Jurkat, Clone E6-1 (cell line): ENCODE data around the gene SNRPD2.
"Not testable (repeated sequence)": the region's sequence is repeated elsewhere in the genome, so short reads cannot be mapped to it uniquely, and the experiment has no call there.

Experiments
- DNase-seq: peaks from one replicate; pipeline ENCODE4 v3.0.0-alpha.2; 2011; ENCODE audit warnings: low read depth, low spot score
- H3K4me3 ChIP-seq: 2 replicates; pipeline ENCODE4 v1.5.1; 2011; ENCODE audit warnings: mild to moderate bottlenecking, low read length, control low read depth, moderate library complexity

Gene SNRPD2

DNA sequence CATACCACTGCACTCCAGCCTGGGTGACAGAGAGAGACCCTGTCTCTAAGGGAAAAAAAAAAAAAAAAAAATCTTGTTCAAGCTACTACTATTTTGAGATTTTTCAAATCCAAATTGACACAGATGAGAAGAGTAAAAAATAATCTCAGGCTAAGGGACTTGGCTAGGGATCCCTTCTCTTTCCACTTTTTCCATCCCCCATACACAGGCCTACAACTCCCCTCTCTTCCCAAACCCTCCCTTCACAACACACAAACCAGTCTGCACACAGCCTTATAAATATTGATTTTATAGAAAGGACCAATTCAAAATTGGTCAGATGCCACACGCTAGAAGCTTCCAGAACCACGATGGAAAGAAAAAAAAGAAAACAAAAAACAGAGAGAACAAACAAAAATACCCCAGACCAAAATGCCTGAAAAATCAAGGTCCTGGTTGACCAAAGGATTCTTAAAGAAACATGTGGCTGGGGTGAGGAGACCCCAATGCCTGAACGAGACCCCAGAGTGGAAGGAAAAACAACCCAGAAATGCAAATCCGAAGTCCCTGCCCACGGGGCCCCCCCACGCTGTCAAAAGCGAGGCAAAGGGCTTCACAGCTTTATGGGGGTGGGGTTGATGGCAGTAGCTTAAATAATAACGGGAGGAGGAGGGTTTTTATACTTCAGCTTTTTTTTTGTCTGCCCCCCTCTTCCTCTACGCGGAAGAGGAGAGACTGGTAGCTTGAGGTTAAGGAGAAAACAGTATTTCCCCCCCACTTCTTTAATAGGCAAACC lies 18.8 kb upstream of the SNRPD2 start:
- no peak overlapping the region for H3K4me3 ChIP-seq
- DNase-seq: no peak

- no peak for DNase-seq
- H3K4me3 ChIP-seq: no peak overlapping the region
Measured at GRCh38 chr19:45705710-45706415, 14.1 kb upstream of the SNRPD2 start.

DNA sequence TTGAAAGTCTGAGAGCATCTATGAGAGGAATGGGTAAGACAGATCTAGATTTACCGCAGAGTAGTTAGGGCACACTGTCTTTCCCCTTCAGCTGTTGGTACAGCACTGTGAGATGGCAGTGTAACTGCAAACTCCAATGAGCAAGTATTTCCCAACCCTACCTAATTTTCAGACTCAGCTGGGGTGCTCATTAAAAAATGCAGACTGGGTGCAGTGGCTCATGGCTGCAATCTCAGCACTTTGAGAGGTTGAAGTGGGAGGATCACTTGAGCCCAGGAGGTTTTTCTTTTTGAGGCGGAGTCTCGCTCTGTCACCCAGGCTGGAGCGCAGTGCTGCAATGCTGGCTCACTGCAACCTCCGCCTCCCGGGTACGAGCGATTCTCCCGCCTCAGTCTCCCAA lies 13.4 kb upstream of the SNRPD2 start:
- H3K4me3 ChIP-seq: no peak overlapping the region
- DNase-seq: no peak

DNA sequence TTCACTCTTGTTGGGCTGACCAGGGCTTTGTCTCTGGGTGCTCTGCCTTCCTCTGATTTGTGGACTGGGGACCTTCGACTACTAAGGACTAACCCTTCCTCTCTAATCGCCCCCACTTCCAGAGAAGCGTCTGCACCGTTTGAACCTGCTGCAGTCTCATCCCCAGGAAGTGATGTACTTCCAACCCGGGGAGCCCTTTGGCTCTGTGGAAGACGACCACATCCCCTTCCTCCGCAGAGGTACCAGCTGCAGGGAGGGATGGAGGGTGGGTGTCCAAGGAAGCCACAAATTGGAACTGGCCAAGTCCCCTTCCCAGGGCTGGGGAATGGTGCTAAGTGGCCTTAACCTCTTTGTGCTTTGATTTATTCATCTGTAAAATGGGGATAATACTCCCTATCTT lies 9.9 kb upstream of the SNRPD2 start:
- DNase-seq: no peak
- no peak overlapping the region for H3K4me3 ChIP-seq

DNA sequence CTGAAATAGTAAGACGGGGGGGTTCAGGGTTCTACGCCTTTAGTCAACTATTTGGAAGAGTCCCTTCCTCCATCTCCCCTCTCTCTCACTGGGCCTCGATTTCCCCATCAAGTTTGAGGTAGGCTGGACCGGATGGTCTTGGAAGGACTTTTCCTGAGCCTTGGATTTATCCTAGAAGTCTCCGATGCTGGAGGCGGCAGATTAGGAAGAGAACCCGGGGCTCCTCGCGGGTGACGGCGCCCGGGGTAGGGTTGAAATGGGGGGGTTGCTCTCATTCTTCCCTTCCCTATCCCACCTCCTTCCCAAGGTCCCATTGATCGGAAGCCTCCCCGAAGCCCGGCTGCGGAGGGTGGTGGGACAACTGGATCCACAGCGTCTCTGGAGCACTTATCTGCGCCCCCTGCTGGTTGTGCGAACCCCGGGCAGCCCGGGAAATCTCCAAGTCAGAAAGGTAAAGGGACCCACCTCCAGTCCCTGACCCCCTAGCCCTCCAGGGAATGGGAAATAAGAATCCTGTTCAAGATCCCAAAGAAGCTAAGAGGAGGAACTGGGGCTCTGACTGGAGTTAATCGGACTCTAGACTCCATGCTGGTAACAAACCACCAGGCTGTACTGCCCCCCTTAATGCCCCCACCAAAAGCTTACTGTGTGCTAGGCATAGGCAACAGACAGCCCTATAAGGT lies 1.5 kb upstream of the SNRPD2 start:
- peak overlapping the region; percentile 97 for H3K4me3 ChIP-seq
- no peak for DNase-seq

DNA sequence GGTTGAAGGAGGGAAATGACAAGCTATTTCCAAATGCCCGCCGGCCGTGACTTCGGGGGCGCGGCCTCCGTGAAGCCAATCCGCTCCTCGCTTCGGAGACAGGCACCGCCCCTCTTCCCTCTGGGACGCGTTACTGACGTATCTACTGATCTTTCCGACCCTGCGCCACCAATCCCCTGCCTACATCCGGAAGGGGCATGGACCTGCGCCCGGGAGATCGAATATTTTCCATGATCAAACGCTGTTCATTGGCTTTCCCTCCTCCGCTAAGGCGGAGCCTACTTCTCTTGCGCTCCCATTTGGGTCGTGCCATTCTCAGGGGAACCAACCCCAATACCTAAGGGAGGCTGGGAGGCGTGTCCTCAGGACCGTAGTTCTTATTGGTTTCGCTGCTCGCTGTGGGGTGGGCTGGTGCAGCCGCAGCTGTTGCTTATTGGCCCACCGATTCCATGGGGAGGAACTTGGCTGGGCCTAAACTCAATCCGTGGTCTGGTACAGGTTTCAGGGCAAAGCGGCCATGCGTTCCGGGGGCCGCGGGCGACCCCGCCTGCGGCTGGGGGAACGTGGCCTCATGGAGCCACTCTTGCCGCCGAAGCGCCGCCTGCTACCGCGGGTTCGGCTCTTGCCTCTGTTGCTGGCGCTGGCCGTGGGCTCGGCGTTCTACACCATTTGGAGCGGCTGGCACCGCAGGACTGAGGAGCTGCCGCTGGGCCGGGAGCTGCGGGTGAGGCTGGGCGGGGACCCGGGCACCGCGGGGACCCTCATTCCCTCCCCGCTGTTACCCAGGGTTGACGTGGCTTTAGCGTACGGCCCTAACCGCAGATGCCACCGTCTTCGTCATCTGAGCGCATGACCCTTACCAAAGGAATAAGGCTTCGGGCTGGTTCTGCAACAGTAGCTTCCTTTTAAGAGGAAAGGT lies 693 bp upstream of the SNRPD2 start, which contains the start of gene QPCTL:
TSS of gene QPCTL (plus strand) at position 480 of the 919 bp plus-strand sequence. CDS start at position 518, 38 bp downstream.
- H3K4me3 ChIP-seq: peak within 1 kb of the TSS; percentile 97
- DNase-seq: peak; percentile 100

DNA sequence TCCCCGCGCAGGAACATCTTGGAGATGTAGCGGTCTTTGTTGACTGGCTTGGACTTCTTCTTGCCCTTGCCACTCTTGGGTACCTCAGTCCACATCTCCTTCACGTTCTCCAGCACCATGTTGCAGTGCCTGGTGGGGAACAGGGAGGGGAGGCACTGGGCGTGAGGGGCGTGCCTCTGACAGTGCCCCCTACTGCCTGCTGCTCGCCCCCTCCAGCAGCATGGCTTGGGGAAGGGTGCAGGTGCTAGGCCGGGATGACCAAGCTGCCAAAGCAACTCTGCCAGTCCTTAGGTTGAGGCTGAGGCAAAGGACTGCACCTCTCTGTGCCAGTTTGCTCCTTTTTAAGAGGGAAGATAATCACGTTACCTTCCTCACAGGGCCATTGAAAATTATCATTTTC lies 4.2 kb downstream of the SNRPD2 start:
- no peak for DNase-seq

GRCh38 chr19:45685045-45685444 lies 6.7 kb downstream of the SNRPD2 start:
- H3K4me3 ChIP-seq: not testable (repeated sequence)

More for the DNA sequence above, 4.2 kb downstream of the SNRPD2 start:
- no peak overlapping the region for H3K4me3 ChIP-seq

DNA sequence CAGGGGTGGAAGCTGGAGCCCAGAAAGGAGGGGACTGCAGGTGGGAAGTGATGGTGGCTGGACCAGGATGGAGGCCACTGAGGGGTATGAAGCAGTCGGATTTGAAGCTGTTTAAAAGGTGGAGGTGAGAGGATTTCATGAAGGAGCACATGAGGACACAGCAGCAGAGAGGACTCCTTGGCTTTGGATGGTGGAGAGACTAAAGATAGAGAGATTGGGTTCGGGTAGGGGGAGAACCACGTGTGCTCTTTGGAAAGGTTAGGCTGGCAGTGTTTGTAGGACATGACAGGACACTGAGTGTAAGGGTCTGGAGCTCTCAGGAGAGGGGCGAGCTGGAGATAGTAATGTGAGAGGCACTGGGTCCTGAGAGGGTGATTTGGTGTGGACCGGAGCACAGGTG lies 8.8 kb downstream of the SNRPD2 start:
- no peak overlapping the region for H3K4me3 ChIP-seq
- DNase-seq: no peak

More at GRCh38 chr19:45685045-45685444, 6.7 kb downstream of the SNRPD2 start:
- DNase-seq: not testable (repeated sequence)

GRCh38 chr19:45682117-45682516 lies 9.6 kb downstream of the SNRPD2 start:
- no peak overlapping the region for H3K4me3 ChIP-seq
- no peak for DNase-seq

- peak; percentile 71 for DNase-seq
Measured at GRCh38 chr19:45681391-45682015, 10.2 kb downstream of the SNRPD2 start.

DNA sequence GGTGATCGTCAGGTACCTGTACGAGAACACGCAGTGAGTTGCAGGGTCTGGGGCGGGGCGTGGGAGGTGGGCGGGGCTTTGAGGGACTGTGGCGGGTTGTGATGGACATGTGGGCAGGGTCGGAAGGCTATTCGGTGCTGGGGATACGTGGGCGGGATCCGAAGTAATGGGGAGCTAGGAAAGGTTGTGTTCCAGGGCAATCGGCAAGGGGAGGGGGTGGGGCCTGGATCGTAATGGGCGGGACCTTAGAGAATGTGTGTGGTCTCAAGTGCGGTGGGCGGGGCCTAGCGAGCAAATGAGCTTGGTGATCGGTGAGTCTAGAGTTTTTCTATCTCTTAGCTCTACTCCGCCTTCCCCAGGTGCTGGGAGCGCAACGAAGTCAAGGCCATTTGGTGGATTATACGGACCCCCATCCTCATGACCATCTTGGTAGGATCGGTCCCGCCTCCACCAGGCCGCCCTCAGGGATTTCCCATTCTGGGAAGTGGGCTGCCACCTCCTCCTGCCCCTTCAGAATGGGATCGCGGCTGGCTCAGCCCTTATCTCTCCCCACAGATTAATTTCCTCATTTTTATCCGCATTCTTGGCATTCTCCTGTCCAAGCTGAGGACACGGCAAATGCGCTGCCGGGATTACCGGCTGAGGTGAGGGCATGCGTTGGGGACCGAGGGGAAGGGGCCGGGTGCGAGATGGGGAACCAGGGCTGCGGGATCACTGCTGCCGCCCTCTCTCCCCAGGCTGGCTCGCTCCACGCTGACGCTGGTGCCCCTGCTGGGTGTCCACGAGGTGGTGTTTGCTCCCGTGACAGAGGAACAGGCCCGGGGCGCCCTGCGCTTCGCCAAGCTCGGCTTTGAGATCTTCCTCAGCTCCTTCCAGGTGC lies 14.2 kb downstream of the SNRPD2 start:
- DNase-seq: no peak
- H3K4me3 ChIP-seq: no peak overlapping the region

More at GRCh38 chr19:45681391-45682015, 10.2 kb downstream of the SNRPD2 start:
- H3K4me3 ChIP-seq: peak overlapping the region; percentile 44

GRCh38 chr19:45676851-45677263 lies 14.9 kb downstream of the SNRPD2 start:
- H3K4me3 ChIP-seq: no peak overlapping the region

GRCh38 chr19:45674946-45675345 lies 16.8 kb downstream of the SNRPD2 start:
- H3K4me3 ChIP-seq: no peak overlapping the region
- no peak for DNase-seq

More at GRCh38 chr19:45676851-45677263, 14.9 kb downstream of the SNRPD2 start:
- DNase-seq: no peak

DNA sequence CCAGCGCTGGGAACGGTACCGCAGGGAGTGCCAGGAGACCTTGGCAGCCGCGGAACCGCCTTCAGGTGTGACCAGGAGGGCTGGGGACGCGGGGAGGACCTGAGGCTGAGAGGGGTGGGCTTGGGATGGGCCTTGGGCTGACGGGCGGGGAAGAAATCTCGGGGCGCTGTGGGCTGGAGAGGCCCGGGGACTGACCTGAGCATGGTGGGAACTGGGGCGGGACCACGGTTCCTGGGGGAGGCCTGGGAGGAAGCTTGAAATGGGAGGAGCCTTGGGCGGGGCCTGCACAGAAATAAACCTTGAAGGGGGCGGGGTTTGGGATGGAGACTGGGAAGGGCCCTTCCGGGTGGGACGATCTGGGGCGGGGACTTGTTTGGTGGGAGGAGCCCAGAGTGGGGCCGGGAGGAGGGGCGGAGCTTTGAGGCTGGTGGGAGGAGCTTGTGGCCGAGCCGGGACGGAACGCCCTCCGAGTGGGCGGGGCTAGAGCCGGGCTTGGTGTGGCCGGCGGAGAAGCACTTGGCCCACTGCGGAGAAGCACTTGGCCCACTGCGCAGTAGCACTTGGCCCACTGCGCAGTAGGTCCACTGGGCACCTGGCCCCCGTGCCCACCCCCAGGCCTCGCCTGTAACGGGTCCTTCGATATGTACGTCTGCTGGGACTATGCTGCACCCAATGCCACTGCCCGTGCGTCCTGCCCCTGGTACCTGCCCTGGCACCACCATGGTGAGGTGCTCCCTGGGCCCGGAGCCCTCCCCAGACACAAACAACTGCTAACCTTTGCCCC lies 20.9 kb downstream of the SNRPD2 start:
- no peak for DNase-seq
- no peak overlapping the region for H3K4me3 ChIP-seq

DNA sequence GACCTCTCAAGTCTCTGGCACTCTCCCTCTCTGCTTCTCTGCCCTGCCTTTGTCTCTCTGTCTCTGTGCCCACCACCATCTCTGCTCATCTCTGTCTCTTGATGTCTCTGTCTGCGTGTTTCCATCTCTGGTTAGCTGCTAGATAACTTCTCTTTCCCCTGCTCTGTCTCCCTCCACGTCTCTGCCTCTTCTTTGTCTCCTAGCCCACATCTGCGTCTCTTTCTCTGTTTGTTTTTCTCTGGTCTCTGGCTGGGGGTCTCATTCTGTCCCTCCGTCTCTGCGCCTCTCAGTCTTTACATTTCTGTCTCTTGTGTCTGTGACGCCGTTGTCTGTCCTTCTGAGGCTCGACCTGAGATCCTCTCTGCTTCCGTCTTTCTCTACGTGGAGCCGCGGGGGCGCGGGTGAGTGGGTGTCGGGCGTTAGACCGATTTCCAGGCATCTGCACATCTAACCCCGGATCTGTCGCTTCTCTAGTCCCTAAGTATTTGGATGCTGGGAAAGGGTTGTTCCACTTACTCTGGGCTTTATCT lies 23.3 kb downstream of the SNRPD2 start:
- peak overlapping the region; percentile 66 for H3K4me3 ChIP-seq
- DNase-seq: no peak
